ENCODE measurements around the gene SLC29A3. TPM values are rescaled to one million over a fixed set of nuclear protein-coding genes. Genes with fewer than 3 reads are reported as not detected.

Gene SLC29A3
- total and polyA plus RNA-seq, 10 of the 15 experiments (the other 5 are each of a cell fraction or from before 2014, with no cell fraction given) = 1.5 to 4.0 (median 2.7) TPM

GRCh38 chr10:71270301-71271220 lies 48.5 kb upstream of the SLC29A3 start (continued):
- TF ChIP-seq, protein P1, sequence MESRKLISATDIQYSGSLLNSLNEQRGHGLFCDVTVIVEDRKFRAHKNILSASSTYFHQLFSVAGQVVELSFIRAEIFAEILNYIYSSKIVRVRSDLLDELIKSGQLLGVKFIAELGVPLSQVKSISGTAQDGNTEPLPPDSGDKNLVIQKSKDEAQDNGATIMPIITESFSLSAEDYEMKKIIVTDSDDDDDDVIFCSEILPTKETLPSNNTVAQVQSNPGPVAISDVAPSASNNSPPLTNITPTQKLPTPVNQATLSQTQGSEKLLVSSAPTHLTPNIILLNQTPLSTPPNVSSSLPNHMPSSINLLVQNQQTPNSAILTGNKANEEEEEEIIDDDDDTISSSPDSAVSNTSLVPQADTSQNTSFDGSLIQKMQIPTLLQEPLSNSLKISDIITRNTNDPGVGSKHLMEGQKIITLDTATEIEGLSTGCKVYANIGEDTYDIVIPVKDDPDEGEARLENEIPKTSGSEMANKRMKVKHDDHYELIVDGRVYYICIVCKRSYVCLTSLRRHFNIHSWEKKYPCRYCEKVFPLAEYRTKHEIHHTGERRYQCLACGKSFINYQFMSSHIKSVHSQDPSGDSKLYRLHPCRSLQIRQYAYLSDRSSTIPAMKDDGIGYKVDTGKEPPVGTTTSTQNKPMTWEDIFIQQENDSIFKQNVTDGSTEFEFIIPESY (IDR thresholded peaks at IDR 0.05) = no peak
- TF ChIP-seq TAF1 (IDR thresholded peaks at IDR 0.05; ENCODE audit: borderline replicate concordance, low read depth, low read length) (no peak), SMC3 (IDR thresholded peaks at IDR 0.05; ENCODE audit: borderline replicate concordance, low read length) (peak; percentile 26; the same call in 1 of the 2 replicates), POU2F2 (IDR thresholded peaks at IDR 0.05; ENCODE audit: borderline replicate concordance, low read depth, low read length) (no peak), CHD4 (IDR thresholded peaks at IDR 0.05) (no peak), ZNF24 (IDR thresholded peaks at IDR 0.05) (no peak), CBX5 (IDR thresholded peaks at IDR 0.05; ENCODE audit: low read depth) (no peak), PRDM15 (CRISPR knock-in tag; IDR thresholded peaks at IDR 0.05) (no peak), POLR2A (IDR thresholded peaks at IDR 0.05; ENCODE audit: low read depth, low read length) (no peak), NFIC (IDR thresholded peaks at IDR 0.05; ENCODE audit: low read depth, low read length) (no peak), DPF2 (IDR thresholded peaks at IDR 0.05) (no peak), RBBP5 (conservative IDR thresholded peaks at IDR 0.05) (no peak), IRF3 (IDR thresholded peaks at IDR 0.05) (no peak), WRNIP1 (IDR thresholded peaks at IDR 0.05; ENCODE audit: borderline replicate concordance, low read depth, low read length) (no peak), NFYB (IDR thresholded peaks at IDR 0.05; ENCODE audit: insufficient read depth, low read depth, low read length) (no peak), STAT3 (IDR thresholded peaks at IDR 0.05; ENCODE audit: low read depth, low read length) (no peak), REST (IDR thresholded peaks at IDR 0.05; ENCODE audit: low read depth, low read length) (no peak), KAT2A (conservative IDR thresholded peaks at IDR 0.05; ENCODE audit: control insufficient read depth, low read depth, low read length) (no peak)
- TF ChIP-seq, protein P2, sequence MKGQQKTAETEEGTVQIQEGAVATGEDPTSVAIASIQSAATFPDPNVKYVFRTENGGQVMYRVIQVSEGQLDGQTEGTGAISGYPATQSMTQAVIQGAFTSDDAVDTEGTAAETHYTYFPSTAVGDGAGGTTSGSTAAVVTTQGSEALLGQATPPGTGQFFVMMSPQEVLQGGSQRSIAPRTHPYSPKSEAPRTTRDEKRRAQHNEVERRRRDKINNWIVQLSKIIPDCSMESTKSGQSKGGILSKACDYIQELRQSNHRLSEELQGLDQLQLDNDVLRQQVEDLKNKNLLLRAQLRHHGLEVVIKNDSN (IDR thresholded peaks at IDR 0.05; ENCODE audit: borderline replicate concordance, extremely low read length, insufficient read depth, low read depth, low read length) = no peak

Measured in GM12878 (cell line).